Muscle layer of colon (tissue), 2 donors: ENCODE results near the gene JAKMIP1.

Source experiments
- H3K27ac ChIP-seq: one replicate; pipeline ENCODE4 v1.7.0; 2013; ENCODE audit warnings: low read depth, mild to moderate bottlenecking, low read length, moderate library complexity
- H3K27me3 ChIP-seq, 2 donors: one replicate each; pipeline ENCODE4 v1.7.0; 2013; ENCODE audit warnings: low read length in 2 of 2, mild to moderate bottlenecking in 2 of 2; ENCODE audit not compliant: insufficient read depth in 2 of 2, control insufficient read depth in 1 of 2
- H3K36me3 ChIP-seq: one replicate; pipeline ENCODE4 v1.7.0; 2013; ENCODE audit warnings: mild to moderate bottlenecking, low read length; ENCODE audit not compliant: insufficient read depth
- H3K4me1 ChIP-seq: one replicate; pipeline ENCODE4 v1.7.0; 2013; ENCODE audit warnings: mild to moderate bottlenecking, low read length; ENCODE audit not compliant: insufficient read depth
- H3K4me3 ChIP-seq, 2 donors: one replicate each; pipeline ENCODE4 v1.7.0; 2013; ENCODE audit warnings: low read length in 2 of 2, low read depth in 1 of 2, mild to moderate bottlenecking in 1 of 2, moderate library complexity in 1 of 2
- H3K9ac ChIP-seq: one replicate; pipeline ENCODE4 v1.7.0; 2013; ENCODE audit warnings: low read length
- H3K9me3 ChIP-seq: one replicate; pipeline ENCODE4 v1.7.0; 2013; ENCODE audit warnings: mild to moderate bottlenecking, low read length
- donor health status: abdominal sarcoma.
- donor health status: Adenocarcinoma of cecum.

JAKMIP1 gene

DNA sequence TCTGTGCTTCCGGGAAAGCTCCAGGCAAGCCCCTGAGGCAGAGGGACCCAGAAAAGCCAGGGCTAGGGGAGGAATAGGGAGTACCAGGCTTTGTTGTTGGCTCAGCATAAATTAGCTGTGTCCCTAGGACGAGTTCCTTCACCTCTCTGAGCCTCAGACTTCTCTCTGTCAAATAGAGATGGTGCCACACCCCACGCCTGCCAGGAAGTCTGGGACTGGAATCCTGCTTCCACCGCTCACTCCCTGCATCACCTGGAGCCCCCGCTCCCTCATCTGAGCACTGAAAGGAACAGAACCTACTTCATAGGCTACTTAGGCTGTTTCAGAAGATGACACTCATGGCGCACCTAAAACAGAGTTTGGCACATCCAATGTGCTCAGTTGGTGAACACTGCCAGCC is 8.1 kb upstream of the JAKMIP1 start:
- Histone ChIP-seq H3K9me3 (no peaks in the 10 kb centered on the region), H3K36me3 (no peaks in the 10 kb centered on the region), H3K4me3 (no peak overlapping the region), H3K4me1 (no peaks in the 10 kb centered on the region), H3K9ac (no peak overlapping the region), H3K27me3 (no peaks in the 10 kb centered on the region), H3K27ac (no peak overlapping the region)

DNA sequence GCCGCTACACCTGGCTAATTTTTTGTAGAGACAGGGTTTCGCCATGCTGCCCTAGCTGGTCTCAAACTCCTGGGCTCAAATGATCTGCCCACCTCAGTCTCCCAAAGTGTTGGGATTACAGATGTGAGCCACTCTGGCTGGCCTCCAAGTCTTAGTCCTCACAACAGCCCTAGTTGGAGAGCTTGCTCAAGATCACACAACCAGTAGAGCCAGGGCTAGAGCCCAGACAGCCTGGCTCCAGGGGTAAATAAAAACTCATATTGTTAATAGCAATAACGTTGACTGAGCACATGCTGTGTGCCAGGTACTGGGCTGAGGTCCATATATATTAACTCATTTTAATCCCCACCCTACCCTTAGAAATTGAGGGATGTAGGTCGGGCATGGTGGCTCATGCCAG is 7.3 kb upstream of the JAKMIP1 start:
- Histone ChIP-seq H3K27me3 (no peaks in the 10 kb centered on the region), H3K36me3 (no peaks in the 10 kb centered on the region), H3K4me3 (no peak overlapping the region)

DNA sequence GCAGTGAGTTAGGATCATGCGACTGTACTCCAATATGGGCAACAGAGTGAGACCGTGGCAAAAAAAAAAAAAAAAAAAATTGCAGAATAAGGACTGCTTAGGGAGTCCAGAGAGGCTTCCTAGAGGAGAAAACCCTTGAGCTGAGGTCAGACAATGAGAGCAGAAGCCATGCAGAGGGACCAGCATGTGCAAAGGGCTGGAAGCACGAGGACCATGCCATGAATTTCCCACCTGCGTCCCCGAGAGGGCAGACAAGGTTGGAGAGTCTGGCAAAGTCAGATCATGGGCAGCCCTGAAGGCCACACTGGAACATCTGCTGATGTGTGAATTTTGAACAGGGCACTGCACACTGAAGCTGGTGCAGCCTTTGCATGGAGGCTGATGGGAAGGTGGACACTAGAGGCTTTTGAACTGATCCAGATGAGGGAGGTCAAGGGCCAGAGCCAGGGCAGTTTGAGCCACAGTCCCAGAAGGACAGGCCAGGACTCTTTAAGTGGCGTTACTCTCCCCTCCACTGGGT is 6.5 kb upstream of the JAKMIP1 start:
- no peaks in the 10 kb centered on the region for H3K36me3 ChIP-seq
- H3K4me1 ChIP-seq = no peaks in the 10 kb centered on the region
- H3K9ac ChIP-seq = no peak overlapping the region
- no peaks in the 10 kb centered on the region for H3K27me3 ChIP-seq
- no peak overlapping the region for H3K27ac ChIP-seq
- no peak overlapping the region for H3K4me3 ChIP-seq
- H3K9me3 ChIP-seq = no peaks in the 10 kb centered on the region

More for the DNA sequence above, 7.3 kb upstream of the JAKMIP1 start:
- no peaks in the 10 kb centered on the region for H3K9me3 ChIP-seq
- H3K4me1 ChIP-seq = no peaks in the 10 kb centered on the region
- no peak overlapping the region for H3K9ac ChIP-seq
- H3K27ac ChIP-seq = no peak overlapping the region

DNA sequence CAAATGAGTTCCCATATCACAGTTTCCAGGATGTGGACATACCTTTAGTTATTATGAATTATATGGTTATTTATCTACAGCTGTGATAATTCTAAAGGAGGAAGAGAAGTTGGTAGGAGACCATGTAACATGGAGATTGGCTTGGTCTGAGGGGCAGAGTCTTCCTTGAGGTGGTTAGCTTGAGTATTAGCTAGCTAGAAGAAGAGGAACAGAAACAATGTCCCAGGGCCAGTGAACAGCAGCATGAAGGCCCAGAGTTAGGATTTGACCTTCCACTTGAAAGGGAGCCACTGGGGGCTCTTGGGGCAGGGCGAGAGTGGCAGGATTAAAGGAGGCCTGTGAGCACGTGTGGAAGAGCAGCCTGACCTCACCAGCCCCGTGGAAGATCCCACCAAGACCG is 5.6 kb upstream of the JAKMIP1 start:
- no peak overlapping the region for H3K9ac ChIP-seq
- H3K36me3 ChIP-seq = no peaks in the 10 kb centered on the region
- no peaks in the 10 kb centered on the region for H3K27me3 ChIP-seq
- H3K4me3 ChIP-seq = no peak overlapping the region
- no peak overlapping the region for H3K27ac ChIP-seq
- H3K4me1 ChIP-seq = no peaks in the 10 kb centered on the region
- no peaks in the 10 kb centered on the region for H3K9me3 ChIP-seq

DNA sequence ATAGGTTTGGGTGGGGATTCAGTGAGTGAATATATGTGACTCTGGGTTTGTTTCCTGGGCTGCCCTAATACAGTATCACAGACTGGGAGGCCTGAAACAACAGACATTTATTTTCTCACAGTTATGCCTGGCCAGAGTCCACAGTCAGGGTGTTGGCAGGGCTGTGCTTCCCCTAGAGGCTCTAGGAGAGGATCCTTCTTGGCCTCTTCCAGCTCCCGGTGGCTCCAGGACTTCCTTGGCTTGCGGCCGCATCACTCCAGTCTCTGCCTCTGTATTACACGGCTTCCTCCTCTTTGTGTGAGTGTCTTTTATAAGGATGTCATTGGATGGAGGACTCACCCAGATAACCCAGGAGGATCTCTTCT is 5.2 kb upstream of the JAKMIP1 start:
- Histone ChIP-seq H3K27me3 (no peaks in the 10 kb centered on the region), H3K36me3 (no peaks in the 10 kb centered on the region), H3K4me3 (no peak overlapping the region), H3K9ac (no peak overlapping the region), H3K4me1 (no peaks in the 10 kb centered on the region), H3K9me3 (no peaks in the 10 kb centered on the region), H3K27ac (no peak overlapping the region)

DNA sequence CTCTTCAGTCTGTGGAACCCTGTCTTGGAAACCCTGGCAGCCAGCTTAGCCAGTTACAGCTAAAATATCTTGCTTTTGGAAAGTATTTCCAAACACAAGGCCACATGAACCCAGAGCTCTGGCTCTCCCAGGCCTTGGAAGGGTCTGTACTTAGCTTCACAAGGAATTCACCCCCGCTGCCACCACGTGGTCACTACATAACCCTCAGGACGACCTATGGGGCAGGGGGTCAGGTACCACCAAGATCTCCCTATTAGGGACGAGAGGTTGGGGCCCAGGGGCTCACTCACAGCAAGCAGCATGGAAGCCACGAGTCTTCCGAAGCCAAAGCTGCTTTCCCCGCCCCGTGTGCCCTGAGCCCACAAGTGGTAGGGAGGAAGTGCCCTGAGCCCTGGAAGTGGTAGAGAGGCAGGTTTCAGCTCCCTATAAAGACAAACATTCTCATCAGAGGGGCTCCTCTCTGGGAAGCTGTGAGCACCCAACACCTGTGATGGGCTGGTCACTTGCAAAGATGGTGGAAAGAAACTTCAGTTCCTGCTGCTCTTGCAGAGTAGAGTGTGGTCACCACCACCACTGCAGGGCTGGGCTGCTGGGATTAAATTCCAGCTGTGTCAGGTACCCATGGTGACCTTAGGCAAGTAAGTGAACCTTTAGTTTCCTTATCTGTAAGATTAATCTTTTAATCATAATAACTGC is 4.7 kb upstream of the JAKMIP1 start:
- no peak overlapping the region for H3K9ac ChIP-seq
- H3K9me3 ChIP-seq = no peaks in the 10 kb centered on the region
- H3K4me3 ChIP-seq = no peak overlapping the region
- peaks cover 0 to 3% of the 10 kb centered on the region in 2 donors for H3K27me3 ChIP-seq
- H3K4me1 ChIP-seq = no peaks in the 10 kb centered on the region
- H3K27ac ChIP-seq = no peak overlapping the region
- no peaks in the 10 kb centered on the region for H3K36me3 ChIP-seq

DNA sequence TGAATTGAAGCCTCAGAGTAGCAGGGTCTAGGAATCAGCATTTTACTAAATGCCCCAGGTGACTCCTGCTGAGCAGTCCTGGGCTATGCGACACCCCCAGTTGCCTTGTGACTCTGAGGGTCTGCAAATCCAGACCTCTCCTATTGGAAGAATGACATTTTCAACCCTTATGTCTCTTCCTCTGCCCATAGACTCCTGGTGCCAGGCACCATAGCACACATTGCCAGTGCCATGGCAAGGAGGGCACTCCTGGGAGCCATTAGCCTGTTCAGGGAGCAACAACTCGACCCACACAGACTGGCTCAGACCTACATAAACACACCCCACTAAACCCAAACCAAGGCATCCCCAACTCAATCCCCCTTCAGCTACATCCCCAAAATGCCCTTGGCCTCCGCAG is 3.7 kb upstream of the JAKMIP1 start:
- peaks cover under 1 to 11% of the 10 kb centered on the region in 2 donors for H3K27me3 ChIP-seq
- no peak overlapping the region for H3K27ac ChIP-seq
- H3K4me3 ChIP-seq = no peak overlapping the region
- no peaks in the 10 kb centered on the region for H3K36me3 ChIP-seq
- H3K4me1 ChIP-seq = no peaks in the 10 kb centered on the region
- no peaks in the 10 kb centered on the region for H3K9me3 ChIP-seq
- H3K9ac ChIP-seq = no peak overlapping the region

DNA sequence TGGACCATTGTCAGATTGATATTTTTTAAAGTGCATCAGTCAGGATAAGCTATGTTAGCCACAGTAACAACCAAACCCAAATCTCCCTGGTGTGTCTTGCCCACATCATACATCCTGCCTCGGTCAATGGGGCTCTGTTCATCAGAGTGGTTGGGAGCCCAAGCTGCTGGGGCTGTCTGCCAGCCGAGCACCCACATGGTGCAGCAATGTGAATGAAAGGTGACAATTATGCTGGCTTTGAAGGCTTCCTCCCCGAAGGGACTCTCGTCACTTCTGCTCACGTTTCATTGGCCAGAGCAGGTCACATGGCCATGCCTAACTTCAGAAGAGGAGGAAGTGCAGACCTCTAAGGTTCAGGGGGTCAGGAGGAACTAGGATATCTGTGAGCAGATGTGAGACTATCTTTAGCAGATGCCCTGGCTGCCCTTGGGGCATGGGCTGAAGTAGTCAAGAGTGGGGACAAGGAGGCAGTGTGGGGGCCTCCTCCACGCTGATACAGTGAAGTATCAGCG is 1.3 kb upstream of the JAKMIP1 start:
- H3K27ac ChIP-seq = no peak overlapping the region
- H3K9me3 ChIP-seq = no peaks in the 10 kb centered on the region
- H3K9ac ChIP-seq = no peak overlapping the region
- H3K27me3 ChIP-seq = peaks cover 22 to 34% of the 10 kb centered on the region in 2 donors
- no peaks in the 10 kb centered on the region for H3K36me3 ChIP-seq
- H3K4me1 ChIP-seq = no peaks in the 10 kb centered on the region
- H3K4me3 ChIP-seq = no peak overlapping the region

DNA sequence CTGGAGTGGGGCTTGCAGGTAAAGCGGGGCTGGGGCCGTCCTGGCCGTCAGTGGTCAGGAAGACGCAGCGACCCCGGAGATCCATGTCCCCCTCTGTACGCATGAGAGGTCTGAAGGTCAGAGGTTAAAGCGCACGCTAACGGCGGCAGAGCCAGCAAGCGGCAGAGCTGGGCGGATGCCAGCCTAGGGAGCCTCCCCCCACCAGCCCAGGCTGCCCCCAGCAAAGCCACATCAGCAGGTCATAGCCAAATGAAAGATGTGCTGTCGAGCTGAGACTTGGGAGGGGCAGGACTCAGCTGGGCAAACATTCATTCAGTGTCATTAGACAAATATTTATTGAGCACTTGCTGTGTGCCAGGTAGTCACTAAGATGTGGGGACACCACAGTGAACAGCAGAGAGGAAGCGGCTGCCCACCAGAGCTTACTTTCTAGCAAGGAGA is 593 bp upstream of the JAKMIP1 start:
- H3K27me3 ChIP-seq = peaks cover 26 to 41% of the 10 kb centered on the region in 2 donors
- H3K4me3 ChIP-seq = peak overlapping the region in 1 of 2 donors; percentile 6
- H3K9me3 ChIP-seq = no peaks in the 10 kb centered on the region
- no peaks in the 10 kb centered on the region for H3K36me3 ChIP-seq
- H3K9ac ChIP-seq = no peak overlapping the region
- H3K4me1 ChIP-seq = no peaks in the 10 kb centered on the region
- no peak overlapping the region for H3K27ac ChIP-seq

DNA sequence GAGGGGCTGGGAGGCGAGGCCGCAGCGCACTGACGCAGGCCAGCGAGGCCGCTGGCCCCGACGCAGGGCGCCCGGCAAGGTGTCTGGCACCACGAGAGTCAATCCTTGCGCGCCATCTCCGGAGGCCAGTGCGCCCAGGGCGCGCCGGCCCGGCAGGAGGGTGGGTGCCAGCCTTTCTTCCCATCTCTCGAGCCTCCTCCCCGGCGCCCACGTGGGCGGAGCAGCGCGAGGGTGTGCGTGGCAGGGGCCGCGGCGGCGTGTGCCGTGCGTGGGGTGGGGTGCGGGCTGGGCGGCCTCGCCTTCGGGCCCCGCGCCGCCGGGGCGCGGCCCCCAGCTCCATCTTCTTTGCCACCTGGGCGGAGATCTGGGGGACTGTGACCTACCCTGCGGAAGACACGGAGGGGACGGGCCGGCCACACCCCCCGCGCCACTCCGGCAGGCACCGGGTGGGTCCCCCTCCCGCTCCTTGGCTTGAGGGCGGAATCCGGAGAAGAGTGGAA is 877 bp downstream of the JAKMIP1 start:
- Histone ChIP-seq H3K27ac (no peak overlapping the region), H3K27me3 (peaks cover 26 to 53% of the 10 kb centered on the region in 2 donors), H3K4me1 (no peaks in the 10 kb centered on the region), H3K9ac (no peak overlapping the region), H3K36me3 (no peaks in the 10 kb centered on the region), H3K4me3 (peak overlapping the region in 1 of 2 donors; percentile 32), H3K9me3 (no peaks in the 10 kb centered on the region)

DNA sequence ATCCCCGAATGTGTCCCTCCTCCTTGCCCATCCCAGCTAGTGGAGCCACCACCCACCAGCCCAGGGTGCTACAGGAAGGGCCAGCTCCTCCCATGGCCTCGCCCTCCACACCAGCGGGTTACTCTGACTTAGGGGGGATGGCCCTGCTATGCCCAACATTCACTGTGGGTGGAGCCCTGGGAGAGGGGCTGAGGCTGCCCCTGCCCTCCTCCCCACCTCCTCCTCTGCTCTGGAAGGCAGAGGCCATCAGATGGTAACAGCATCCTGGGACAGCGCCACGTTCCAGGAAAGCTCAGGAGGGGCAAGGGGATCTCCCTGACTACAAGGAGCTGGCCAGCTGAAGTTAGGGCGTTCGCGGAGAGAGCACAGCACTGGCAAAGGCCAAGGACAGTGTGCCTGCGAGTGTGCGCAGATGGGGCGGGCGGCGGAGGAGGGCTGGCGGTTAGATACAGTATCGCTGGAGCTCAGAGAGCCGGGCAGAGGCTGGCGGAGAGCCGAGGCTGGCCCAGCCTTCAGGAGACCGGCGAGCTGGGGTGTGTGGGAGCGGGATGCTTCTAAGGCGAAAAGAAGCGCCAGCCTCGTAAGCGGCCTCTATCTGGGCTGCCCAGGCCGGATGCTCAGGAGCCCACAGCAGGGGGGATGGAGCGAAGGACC is 1.5 kb downstream of the JAKMIP1 start:
- H3K4me1 ChIP-seq = no peaks in the 10 kb centered on the region
- no peak overlapping the region for H3K27ac ChIP-seq
- peaks cover 26 to 55% of the 10 kb centered on the region in 2 donors for H3K27me3 ChIP-seq
- H3K4me3 ChIP-seq = peak overlapping the region in 1 of 2 donors; percentile 32
- no peak overlapping the region for H3K9ac ChIP-seq
- no peaks in the 10 kb centered on the region for H3K36me3 ChIP-seq
- no peaks in the 10 kb centered on the region for H3K9me3 ChIP-seq
